H1 (cell line): ENCODE data around the gene OR5D16. TPM values are rescaled to one million over a fixed set of nuclear protein-coding genes. Genes with fewer than 3 reads are reported as not detected.

Experiments used
- CTCF ChIA-PET: fragments of 300-600 bp; sonication (Branson Sonifier 250); formaldehyde crosslinking; loops from one replicate; lab custom pipeline; 2021; ENCODE audit not compliant: partially characterized antibody; lab: Charles Lee
- POLR2A ChIA-PET: fragments of 300-600 bp; sonication (Branson Sonifier 250); formaldehyde crosslinking; loops from one replicate; lab custom pipeline; 2021; ENCODE audit warnings: inconsistent platforms; ENCODE audit not compliant: partially characterized antibody; lab: Charles Lee
- DNase-seq, 2 experiments: peaks; one replicate each; pipeline versions ENCODE4 v3.0.0 to v3.0.0-alpha.2; 2010 to 2022; ENCODE audit warnings: low spot score in 2 of 2, low read depth in 1 of 2, mixed read lengths in 1 of 2
- FAIRE-seq: peaks from 2 replicates; lab custom pipeline; 2011; peaks lifted over from hg19 to GRCh38; lab: Jason Lieb, UNC
- H2AFZ ChIP-seq: 2 replicates; pipeline ENCODE4 v1.8.1; 2012; ENCODE audit warnings: low read length, inconsistent platforms
- H2AK5ac ChIP-seq: 2 replicates; pipeline ENCODE4 v1.6.1; 2013; ENCODE audit warnings: low read depth, low read length
- H2BK120ac ChIP-seq: replicated peaks from 2 replicates; pipeline ENCODE3; 2013; ENCODE audit warnings: low read depth, low read length, inconsistent platforms
- H2BK12ac ChIP-seq: 2 replicates; pipeline ENCODE4 v1.6.1; 2013; ENCODE audit warnings: low read depth, low read length
- H2BK15ac ChIP-seq: 2 replicates; pipeline ENCODE4 v1.6.1; 2013; ENCODE audit warnings: low read length
- H2BK20ac ChIP-seq: 2 replicates; pipeline ENCODE4 v1.6.1; 2013; ENCODE audit warnings: low read length
- H2BK5ac ChIP-seq: 2 replicates; pipeline ENCODE4 v1.6.1; 2013; ENCODE audit warnings: low read depth, low read length
- H3K14ac ChIP-seq: 2 replicates; pipeline ENCODE4 v1.6.1; 2013; ENCODE audit warnings: inconsistent platforms; ENCODE audit not compliant: insufficient read length
- H3K18ac ChIP-seq: 2 replicates; pipeline ENCODE4 v1.6.1; 2013; ENCODE audit warnings: low read length; ENCODE audit errors: extremely low read depth
- H3K23ac ChIP-seq: 2 replicates; pipeline ENCODE4 v1.6.1; 2013; ENCODE audit warnings: inconsistent platforms; ENCODE audit not compliant: insufficient read length
- H3K23me2 ChIP-seq: 2 replicates; pipeline ENCODE4 v1.6.1; 2013; ENCODE audit warnings: low read depth, low read length
- H3K27ac ChIP-seq: 2 replicates; pipeline ENCODE4 v1.6.1; 2011; ENCODE audit warnings: low read depth, low read length, inconsistent platforms
- H3K27me3 ChIP-seq, 4 experiments: replicated peaks in 1 of 4; 1 replicate in 1 of 4; 2 replicates in 3 of 4; pipeline versions ENCODE4 v1.6.1 to v1.8.1; 2011 to 2013; ENCODE audit warnings: low read length in 3 of 4, mild to moderate bottlenecking in 3 of 4, inconsistent platforms in 2 of 4, mixed read lengths in 2 of 4, moderate library complexity in 1 of 4; ENCODE audit not compliant: control insufficient read depth in 3 of 4, insufficient read depth in 3 of 4; ENCODE audit errors: extremely low read depth in 1 of 4
- H3K36me3 ChIP-seq, 4 experiments: 2 replicates each; pipeline versions ENCODE4 v1.6.1 to v1.8.1; 2011 to 2013; ENCODE audit warnings: mild to moderate bottlenecking in 4 of 4, low read length in 3 of 4, moderate library complexity in 2 of 4, control low read depth in 1 of 4, inconsistent platforms in 1 of 4; ENCODE audit not compliant: insufficient read depth in 4 of 4, control insufficient read depth in 2 of 4
- H3K4ac ChIP-seq: replicated peaks from 2 replicates; pipeline ENCODE3; 2013; ENCODE audit warnings: low read length, low read depth, mixed read lengths, inconsistent platforms; ENCODE audit not compliant: insufficient read length
- H3K4me1 ChIP-seq, 4 experiments: replicated peaks in 1 of 4; 1 replicate in 1 of 4; 2 replicates in 3 of 4; pipeline versions ENCODE4 v1.6.1 to v1.8.1; 2011 to 2013; ENCODE audit warnings: low read length in 3 of 4, inconsistent platforms in 2 of 4, mixed read lengths in 1 of 4; ENCODE audit not compliant: insufficient read depth in 4 of 4, control insufficient read depth in 3 of 4
- H3K4me2 ChIP-seq, 2 experiments: 2 replicates each; pipeline versions ENCODE4 v1.6.1 to v1.8.1; 2011 to 2013; ENCODE audit warnings: low read depth in 2 of 2, low read length in 2 of 2, control low read depth in 1 of 2, inconsistent platforms in 1 of 2, mild to moderate bottlenecking in 1 of 2; ENCODE audit not compliant: insufficient read depth in 1 of 2
- H3K4me3 ChIP-seq, 4 experiments: fragments of 200-600, 300-600 bp in 1 of 4; sonication (generic), shearing (Covaris generic), sonication (Bioruptor Twin) in 1 of 4; 2 replicates each; pipeline versions ENCODE4 v1.5.1 to v1.8.1; 2011 to 2016; ENCODE audit warnings: low read length in 4 of 4, low read depth in 3 of 4, control low read depth in 2 of 4, inconsistent platforms in 2 of 4, mild to moderate bottlenecking in 2 of 4, mixed read lengths in 1 of 4, moderate library complexity in 1 of 4; ENCODE audit not compliant: insufficient read depth in 2 of 4; ENCODE audit errors: extremely low read depth in 1 of 4
- H3K56ac ChIP-seq: replicated peaks from 2 replicates; pipeline ENCODE3; 2013; ENCODE audit warnings: low read depth, mild to moderate bottlenecking, mixed read lengths, low read length, inconsistent platforms; ENCODE audit not compliant: insufficient read length
- H3K79me1 ChIP-seq: 2 replicates; pipeline ENCODE4 v1.6.1; 2013; ENCODE audit warnings: low read depth, low read length, control low read depth
- H3K79me2 ChIP-seq, 2 experiments: 2 replicates each; pipeline versions ENCODE4 v1.6.1 to v1.8.1; 2012 to 2013; ENCODE audit warnings: low read length in 2 of 2, mild to moderate bottlenecking in 2 of 2, inconsistent platforms in 1 of 2; ENCODE audit not compliant: insufficient read depth in 2 of 2, control insufficient read depth in 1 of 2
- H3K9ac ChIP-seq, 4 experiments: replicated peaks in 1 of 4; 1 replicate in 1 of 4; 2 replicates in 3 of 4; pipeline versions ENCODE4 v1.6.1 to v1.8.1; 2011 to 2013; ENCODE audit warnings: low read depth in 3 of 4, low read length in 3 of 4, control low read depth in 2 of 4, mild to moderate bottlenecking in 2 of 4, moderate library complexity in 2 of 4, inconsistent platforms in 1 of 4; ENCODE audit errors: extremely low read depth in 1 of 4
- H3K9me3 ChIP-seq, 2 experiments: 2 replicates each; pipeline versions ENCODE4 v1.6.1 to v1.8.1; 2012 to 2013; ENCODE audit warnings: mild to moderate bottlenecking in 2 of 2, moderate library complexity in 2 of 2, control low read depth in 1 of 2, inconsistent platforms in 1 of 2, low read depth in 1 of 2, low read length in 1 of 2, mixed read lengths in 1 of 2; ENCODE audit not compliant: insufficient read depth in 2 of 2
- H4K20me1 ChIP-seq, 2 experiments: replicated peaks in 1 of 2; 2 replicates each; pipeline versions ENCODE3 to v1.8.1; 2011 to 2013; ENCODE audit warnings: inconsistent platforms in 2 of 2, low read length in 2 of 2, mild to moderate bottlenecking in 1 of 2; ENCODE audit not compliant: insufficient read depth in 2 of 2, control insufficient read depth in 1 of 2
- H4K5ac ChIP-seq: 2 replicates; pipeline ENCODE4 v1.6.1; 2013; ENCODE audit warnings: low read length, low read depth, mixed read lengths, inconsistent platforms; ENCODE audit not compliant: insufficient read length
- H4K8ac ChIP-seq: 2 replicates; pipeline ENCODE4 v1.8.0; 2013; ENCODE audit warnings: mild to moderate bottlenecking, moderate library complexity, low read length, inconsistent platforms; ENCODE audit not compliant: insufficient read depth; ENCODE audit errors: extremely low read depth
- H4K91ac ChIP-seq: replicated peaks from 2 replicates; pipeline ENCODE3; 2013; ENCODE audit warnings: low read length, mixed read lengths, inconsistent platforms; ENCODE audit not compliant: insufficient read length
- ATF3 ChIP-seq: IDR thresholded peaks from 2 replicates; pipeline ENCODE4 v1.6.1; 2011; ENCODE audit warnings: low read depth, mild to moderate bottlenecking, low read length; ENCODE audit not compliant: insufficient read depth
- BACH1 ChIP-seq: IDR thresholded peaks from 2 replicates; pipeline ENCODE4 v1.6.1; 2012; ENCODE audit warnings: low read length, improper control_type of control experiment
- BCL11A ChIP-seq, 2 experiments: IDR thresholded peaks; one replicate each; pipeline ENCODE4 v1.6.1; 2011; ENCODE audit warnings: low read depth in 2 of 2, low read length in 2 of 2, mild to moderate bottlenecking in 2 of 2
- CEBPB ChIP-seq: IDR thresholded peaks from 2 replicates; pipeline ENCODE4 v1.6.1; 2012; ENCODE audit warnings: low read depth, low read length
- EP300 ChIP-seq, 2 experiments: IDR thresholded peaks; 1 replicate in 1 of 2; 2 replicates in 1 of 2; pipeline ENCODE4 v1.6.1; 2011 to 2012; ENCODE audit warnings: low read depth in 2 of 2, low read length in 2 of 2, mild to moderate bottlenecking in 2 of 2, borderline replicate concordance in 1 of 2, inconsistent platforms in 1 of 2, moderate library complexity in 1 of 2
- FOSL1 ChIP-seq: IDR thresholded peaks from 2 replicates; pipeline ENCODE4 v1.6.1; 2011; ENCODE audit warnings: mild to moderate bottlenecking, low read depth, low read length, moderate library complexity; ENCODE audit not compliant: insufficient read depth
- GABPA ChIP-seq: IDR thresholded peaks from 2 replicates; pipeline ENCODE4 v1.6.1; 2011; ENCODE audit warnings: mild to moderate bottlenecking, low read length, moderate library complexity, borderline replicate concordance; ENCODE audit not compliant: insufficient read depth
- GTF2F1 ChIP-seq: IDR thresholded peaks from 2 replicates; pipeline ENCODE4 v1.6.1; 2012; ENCODE audit warnings: low read depth, low read length, improper control_type of control experiment, borderline replicate concordance
- HDAC6 ChIP-seq: IDR thresholded peaks from one replicate; pipeline ENCODE4 v1.7.1; 2012; ENCODE audit warnings: low read depth, mild to moderate bottlenecking, inconsistent platforms, low read length, moderate library complexity
- KDM4A ChIP-seq: IDR thresholded peaks from one replicate; pipeline ENCODE4 v1.7.1; 2012; ENCODE audit warnings: low read depth, mild to moderate bottlenecking, moderate library complexity, low read length, inconsistent platforms; ENCODE audit not compliant: severe bottlenecking
- MAFK ChIP-seq: IDR thresholded peaks from 2 replicates; pipeline ENCODE4 v1.6.1; 2012; ENCODE audit warnings: low read depth, mild to moderate bottlenecking, improper control_type of control experiment, low read length
- NRF1 ChIP-seq: IDR thresholded peaks from 2 replicates; pipeline ENCODE4 v1.6.1; 2011; ENCODE audit warnings: mild to moderate bottlenecking, low read depth, low read length, improper control_type of control experiment
- POU5F1 ChIP-seq: IDR thresholded peaks from 2 replicates; pipeline ENCODE4 v1.6.1; 2011; ENCODE audit warnings: low read depth, mild to moderate bottlenecking, low read length, moderate library complexity
- SUZ12 ChIP-seq: fragments of 200-600 bp; sonication (generic); IDR thresholded peaks from 2 replicates; pipeline ENCODE4 v1.6.1; 2012; ENCODE audit warnings: mild to moderate bottlenecking, inconsistent platforms, low read length, moderate library complexity, mixed read lengths
- ZNF274 ChIP-seq: IDR thresholded peaks from 2 replicates; pipeline ENCODE4 v1.7.0; 2012; ENCODE audit warnings: low read length, borderline replicate concordance; ENCODE audit errors: extremely low read depth
- WGBS, 2 experiments: shearing (Covaris generic) in 1 of 2; methylation state at CpG; one replicate each; pipeline versions ENCODE4 v1.1.6 to v1.1.7; 2013 to 2015; ENCODE audit warnings: low lambda C conversion rate in 2 of 2, mixed read lengths in 2 of 2, inconsistent platforms in 1 of 2, low coverage in 1 of 2, missing lambda C conversion rate in 1 of 2; ENCODE audit not compliant: insufficient replicate concordance in 2 of 2, insufficient coverage in 1 of 2, insufficient read length in 1 of 2; ENCODE audit errors: extremely low coverage in 1 of 2, missing lambda C conversion rate in 1 of 2; 5-methylcytosine and 5-hydroxymethylcytosine counted together
- polyA plus RNA-seq, 7 experiments: library from polyadenylated mRNA; depleted of rRNA in 3 of 7; stranded (reverse) in 5 of 7; unstranded in 2 of 7; fragments of >200 nt in 5 of 7; fragments of 200-250 nt in 2 of 7; gene quantifications; 1 replicate in 5 of 7; 2 replicates in 1 of 7; 4 replicates in 1 of 7; pipeline versions ENCODE4 v1.2.1 to v1.2.3, GENCODE V29; 2011 to 2013; ENCODE audit warnings: missing spikeins in 2 of 7, mixed read lengths in 2 of 7
- total RNA-seq: library from RNA; stranded (reverse); fragmentation: NEBNext Ultra II Directional; extraction: Animal tissue kit (Norgen Biotek cat#: 25700); gene quantifications from 2 replicates; pipeline ENCODE4 v1.2.1, GENCODE V29; 2021

Gene OR5D16
- total and polyA plus RNA-seq, 2 of the 8 experiments (the other 6 are each of a cell fraction or from before 2014, with no cell fraction given) = not detected

GRCh38 chr11:55819330-55819729 lies 19.2 kb upstream of the OR5D16 start, which contains the start of gene OR5D18:
TSS of gene OR5D18 (plus strand) at chr11:55819630. CDS start at chr11:55819630, 0 bp downstream.
- Histone ChIP-seq H3K79me1 (no peaks in the 10 kb centered on the region), H2BK120ac (no peak within 1 kb of the TSS), H3K27me3 (no peaks in the 10 kb centered on the region), H3K14ac (no peak within 1 kb of the TSS), H2BK20ac (no peak within 1 kb of the TSS), H3K4me3 (no peak within 1 kb of the TSS), H4K91ac (no peak within 1 kb of the TSS), H3K79me2 (no peaks in the 10 kb centered on the region), H3K4me2 (no peak within 1 kb of the TSS), H2BK5ac (no peak within 1 kb of the TSS), H3K23ac (no peak within 1 kb of the TSS), H3K9me3 (peaks cover 57 to 62% of the 10 kb centered on the region in 2 experiments), H4K5ac (no peak within 1 kb of the TSS), H2AFZ (no peak within 1 kb of the TSS), H3K23me2 (no peaks in the 10 kb centered on the region), H3K36me3 (no peaks in the 10 kb centered on the region), H3K9ac (no peak within 1 kb of the TSS), H3K18ac (no peak within 1 kb of the TSS), H4K8ac (no peak within 1 kb of the TSS), H3K56ac (no peak within 1 kb of the TSS), H3K27ac (no peak within 1 kb of the TSS), H2BK15ac (no peak within 1 kb of the TSS), H3K4me1 (no peaks in the 10 kb centered on the region), H4K20me1 (no peaks in the 10 kb centered on the region), H2AK5ac (no peak within 1 kb of the TSS), H2BK12ac (no peak within 1 kb of the TSS), H3K4ac (no peak within 1 kb of the TSS)
- WGBS, 2 experiments = 81% methylated on average over 5 of the region's 5 CpGs; no CpG with 5 or more reads in 1 of the 2 experiments
- FAIRE-seq (no peak), DNase-seq (no peak)
- POLR2A ChIA-PET = no interaction called here
- CTCF ChIA-PET = no interaction called here
- TF ChIP-seq ZNF274 (no peak), GTF2F1 (no peak), EP300 (IDR thresholded peaks at IDR 0.05; ENCODE audit: borderline replicate concordance in 1 of 2, low read depth in 2 of 2, low read length in 2 of 2) (no peak), POU5F1 (no peak), ATF3 (no peak), BACH1 (no peak), CEBPB (no peak), SUZ12 (no peak), FOSL1 (no peak), NRF1 (no peak), BCL11A (IDR thresholded peaks at IDR 0.05; ENCODE audit: low read depth in 2 of 2, low read length in 2 of 2) (no peak), KDM4A (no peak), MAFK (no peak), HDAC6 (no peak), GABPA (no peak)
